ENCODE results near the gene GPR31. TPM values are rescaled to one million over a fixed set of nuclear protein-coding genes. Genes with fewer than 3 reads are reported as not detected.
"Not testable (repeated sequence)": the region's sequence is repeated elsewhere in the genome, so short reads cannot be mapped to it uniquely, and the experiment has no call there.

The GPR31 gene
- total and polyA plus RNA-seq, 2 of the 4 experiments (the other 2 are of a cell fraction): not detected

DNA sequence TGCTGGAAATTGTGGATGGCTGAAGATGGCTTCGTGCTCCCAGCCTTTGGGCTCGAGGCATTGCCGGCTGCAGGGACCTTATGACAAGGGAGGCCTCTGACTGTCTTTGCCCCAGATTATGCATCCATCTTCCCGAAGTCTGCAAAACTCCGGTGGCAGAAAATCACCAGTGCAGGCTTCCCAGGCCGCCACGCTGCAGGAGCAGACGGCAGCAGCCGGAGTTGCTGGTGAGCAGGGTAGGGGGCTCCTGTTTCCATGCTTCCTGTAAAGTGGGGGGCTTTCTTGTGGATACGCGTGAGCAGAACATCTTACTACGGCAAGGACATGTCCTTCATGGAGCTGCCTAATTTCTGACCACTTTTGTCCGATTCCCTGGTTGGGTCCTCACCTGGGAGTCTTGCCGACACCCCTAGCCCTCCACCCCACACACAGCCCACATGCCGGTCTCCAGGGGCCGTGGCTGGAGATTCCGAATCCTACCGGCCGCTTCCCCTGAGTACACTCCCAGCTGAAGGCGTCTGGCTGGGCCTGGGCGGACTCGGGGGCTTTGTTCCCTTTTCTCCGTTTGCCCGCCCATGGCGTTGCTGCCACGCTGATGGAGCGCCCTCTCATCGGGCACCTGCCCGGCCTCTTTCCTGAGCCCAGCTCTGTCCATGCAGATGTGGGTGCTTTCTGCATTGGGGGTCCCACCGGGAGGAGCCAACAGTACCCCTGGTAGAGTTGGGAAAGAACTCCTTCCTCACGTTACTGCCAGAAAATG is 21.3 kb upstream of the GPR31 start:
- H3K14ac ChIP-seq (replicated peaks; ENCODE audit: low read depth, low read length): not testable (repeated sequence)

DNA sequence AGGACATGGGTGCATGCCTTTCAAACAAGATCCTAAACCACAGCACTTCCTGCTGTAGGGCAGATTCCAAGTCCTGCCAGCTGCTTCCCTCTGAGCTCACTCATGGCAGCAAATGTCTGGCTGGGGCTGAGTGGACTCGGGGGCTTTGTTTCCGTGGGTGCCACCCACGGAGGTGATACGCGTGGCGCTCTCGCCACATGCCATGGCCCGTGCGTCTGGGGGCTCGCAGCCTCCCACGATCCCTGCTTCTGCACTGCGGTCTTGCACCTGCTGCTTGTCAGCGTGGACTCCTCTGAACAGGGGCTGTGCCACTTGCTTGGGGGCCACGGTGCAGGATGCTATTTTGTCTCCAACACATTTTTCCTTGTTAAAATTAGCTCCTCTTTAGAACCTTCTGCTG is 19.5 kb upstream of the GPR31 start:
- POLR2A ChIA-PET (ENCODE audit: unreplicated experiment); DNase-seq: not testable (repeated sequence)
- no CpG with 5 or more reads among the region's 14 CpGs for WGBS, 2 experiments (ENCODE audit: extremely low coverage in 2 of 2, insufficient read length in 1 of 2)

More for the DNA sequence above, 21.3 kb upstream of the GPR31 start:
- in situ Hi-C loops (cut with MboI; ENCODE audit: low sequenced_read_pairs); H3K36me3 ChIP-seq (ENCODE audit: control insufficient read depth, insufficient read depth, low read length); H3K79me1 ChIP-seq (ENCODE audit: low read depth in 1 of 2, low read length in 2 of 2); H3K9ac ChIP-seq (ENCODE audit: low read depth, low read length); H3K23ac ChIP-seq (ENCODE audit: low read depth, low read length); H4K20me1 ChIP-seq (ENCODE audit: insufficient read depth, low read length); H2AK5ac ChIP-seq (ENCODE audit: low read depth, low read length); H3K4me1 ChIP-seq (ENCODE audit: control insufficient read depth, insufficient read depth, low read length); intact Hi-C loops (cut with micrococcal nuclease); H3K4ac ChIP-seq (ENCODE audit: low read depth, low read length); H2BK120ac ChIP-seq (ENCODE audit: low read depth, low read length); H2BK15ac ChIP-seq (ENCODE audit: low read depth, low read length); H3K4me2 ChIP-seq (ENCODE audit: low read depth, low read length); ATAC-seq (ENCODE audit: low read depth); H4K8ac ChIP-seq (ENCODE audit: low read depth in 2 of 2, low read length in 2 of 2); BruUV-seq (replicated peaks); H3K9me1 ChIP-seq (ENCODE audit: insufficient read depth, low read length); POLR2A ChIA-PET (ENCODE audit: unreplicated experiment); H3K56ac ChIP-seq (ENCODE audit: extremely low read depth, insufficient read depth, low read length); dilution Hi-C loops (cut with HindIII; ENCODE audit: low sequenced_read_pairs, unreplicated experiment); H2AFZ ChIP-seq (replicated peaks; ENCODE audit: low read length, poor library complexity); H2BK20ac ChIP-seq (ENCODE audit: low read depth, low read length); H3K4me3 ChIP-seq (ENCODE audit: insufficient read depth, low read depth, low read length); H4K91ac ChIP-seq (ENCODE audit: insufficient read depth, low read depth, low read length); H3K18ac ChIP-seq (ENCODE audit: low read depth, low read length); DNase-seq; CTCF ChIA-PET; H3K27ac ChIP-seq (ENCODE audit: insufficient read depth, low read length); H2BK5ac ChIP-seq (ENCODE audit: low read depth, low read length, poor library complexity, severe bottlenecking); H3K27me3 ChIP-seq (ENCODE audit: control insufficient read depth, insufficient read depth, low read length); H4K5ac ChIP-seq (ENCODE audit: low read depth, low read length); H3K9me3 ChIP-seq (ENCODE audit: control insufficient read depth, insufficient read depth, low read length); H2AK9ac ChIP-seq (replicated peaks; ENCODE audit: low read depth, low read length, poor library complexity): not testable (repeated sequence)
- 80% methylated on average over 5 of the region's 31 CpGs; no CpG with 5 or more reads in 1 of the 2 experiments for WGBS, 2 experiments (ENCODE audit: extremely low coverage in 2 of 2, insufficient read length in 1 of 2)

More for the DNA sequence above, 19.5 kb upstream of the GPR31 start:
- H3K4me3 ChIP-seq (ENCODE audit: insufficient read depth, low read depth, low read length); H3K4me1 ChIP-seq (ENCODE audit: control insufficient read depth, insufficient read depth, low read length); H4K8ac ChIP-seq (ENCODE audit: low read depth in 2 of 2, low read length in 2 of 2); H3K14ac ChIP-seq (replicated peaks; ENCODE audit: low read depth, low read length); H4K20me1 ChIP-seq (ENCODE audit: insufficient read depth, low read length); dilution Hi-C loops (cut with HindIII; ENCODE audit: low sequenced_read_pairs, unreplicated experiment); H2AK5ac ChIP-seq (ENCODE audit: low read depth, low read length); H2BK5ac ChIP-seq (ENCODE audit: low read depth, low read length, poor library complexity, severe bottlenecking); H3K9me3 ChIP-seq (ENCODE audit: control insufficient read depth, insufficient read depth, low read length); H3K27me3 ChIP-seq (ENCODE audit: control insufficient read depth, insufficient read depth, low read length); H2BK120ac ChIP-seq (ENCODE audit: low read depth, low read length); in situ Hi-C loops (cut with MboI; ENCODE audit: low sequenced_read_pairs); H3K18ac ChIP-seq (ENCODE audit: low read depth, low read length); H3K4me2 ChIP-seq (ENCODE audit: low read depth, low read length); H2BK20ac ChIP-seq (ENCODE audit: low read depth, low read length); H3K9me1 ChIP-seq (ENCODE audit: insufficient read depth, low read length); ATAC-seq (ENCODE audit: low read depth); H4K91ac ChIP-seq (ENCODE audit: insufficient read depth, low read depth, low read length); H4K5ac ChIP-seq (ENCODE audit: low read depth, low read length); H3K9ac ChIP-seq (ENCODE audit: low read depth, low read length); intact Hi-C loops (cut with micrococcal nuclease); H3K27ac ChIP-seq (ENCODE audit: insufficient read depth, low read length); H3K56ac ChIP-seq (ENCODE audit: extremely low read depth, insufficient read depth, low read length); H2BK15ac ChIP-seq (ENCODE audit: low read depth, low read length); H3K23ac ChIP-seq (ENCODE audit: low read depth, low read length); CTCF ChIA-PET; H3K79me1 ChIP-seq (ENCODE audit: low read depth in 1 of 2, low read length in 2 of 2); H2AK9ac ChIP-seq (replicated peaks; ENCODE audit: low read depth, low read length, poor library complexity); H3K4ac ChIP-seq (ENCODE audit: low read depth, low read length); H2AFZ ChIP-seq (replicated peaks; ENCODE audit: low read length, poor library complexity); H3K36me3 ChIP-seq (ENCODE audit: control insufficient read depth, insufficient read depth, low read length); BruUV-seq (replicated peaks): not testable (repeated sequence)
